ENCODE data around the gene LRP11.
"Not testable (repeated sequence)": the region's sequence is repeated elsewhere in the genome, so short reads cannot be mapped to it uniquely, and the experiment has no call there.

Gene LRP11

DNA sequence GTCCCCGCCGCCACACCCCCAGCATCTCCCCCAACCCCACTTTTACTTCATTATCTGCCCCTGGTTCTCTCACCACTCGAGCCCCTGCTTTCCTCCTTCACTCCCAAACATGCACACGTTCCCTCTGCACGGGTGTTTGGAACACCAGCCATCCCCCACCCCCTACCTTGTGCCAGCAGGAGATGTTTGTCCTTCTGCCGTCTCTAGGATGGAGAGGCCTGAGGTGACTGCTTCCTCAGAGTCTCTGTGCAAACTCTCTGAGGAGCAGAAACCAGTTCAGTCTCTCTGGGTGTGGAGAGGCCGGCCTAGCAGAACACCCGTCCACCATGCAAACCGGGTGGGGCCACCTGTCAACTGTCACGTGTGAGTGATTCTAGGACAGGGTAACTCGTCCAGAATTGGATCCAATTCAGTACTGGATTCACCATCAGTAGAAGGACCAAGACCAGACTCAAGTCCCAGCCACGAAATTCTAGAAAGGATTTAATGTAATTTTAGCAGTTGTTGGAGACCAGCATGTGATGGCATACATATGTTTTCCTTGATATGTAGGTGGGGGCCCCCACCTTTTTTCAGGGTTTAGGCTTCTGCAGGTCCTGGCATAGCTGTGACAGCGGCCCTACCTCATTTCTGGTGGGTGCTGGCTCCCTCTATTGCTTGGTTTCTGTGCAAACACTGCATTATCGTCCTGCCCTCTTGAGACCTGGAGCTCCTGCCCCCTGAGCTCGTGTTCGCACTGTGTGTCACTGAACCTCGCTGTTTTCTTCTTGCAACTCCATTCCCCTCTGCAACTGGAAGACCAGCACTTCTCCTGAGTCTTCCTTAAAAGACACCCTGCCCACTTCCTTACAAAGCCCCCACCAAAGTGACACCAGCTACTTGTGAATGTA, 33.9 kb upstream of the LRP11 start, which contains the start of gene RAET1E:
Gene RAET1E, minus strand, starts transcription at position 259 of the 890 bp plus-strand sequence. CDS start 7,212 bp downstream, outside the sequence.
- no peak for DNase-seq (ENCODE audit: low read depth)

DNA sequence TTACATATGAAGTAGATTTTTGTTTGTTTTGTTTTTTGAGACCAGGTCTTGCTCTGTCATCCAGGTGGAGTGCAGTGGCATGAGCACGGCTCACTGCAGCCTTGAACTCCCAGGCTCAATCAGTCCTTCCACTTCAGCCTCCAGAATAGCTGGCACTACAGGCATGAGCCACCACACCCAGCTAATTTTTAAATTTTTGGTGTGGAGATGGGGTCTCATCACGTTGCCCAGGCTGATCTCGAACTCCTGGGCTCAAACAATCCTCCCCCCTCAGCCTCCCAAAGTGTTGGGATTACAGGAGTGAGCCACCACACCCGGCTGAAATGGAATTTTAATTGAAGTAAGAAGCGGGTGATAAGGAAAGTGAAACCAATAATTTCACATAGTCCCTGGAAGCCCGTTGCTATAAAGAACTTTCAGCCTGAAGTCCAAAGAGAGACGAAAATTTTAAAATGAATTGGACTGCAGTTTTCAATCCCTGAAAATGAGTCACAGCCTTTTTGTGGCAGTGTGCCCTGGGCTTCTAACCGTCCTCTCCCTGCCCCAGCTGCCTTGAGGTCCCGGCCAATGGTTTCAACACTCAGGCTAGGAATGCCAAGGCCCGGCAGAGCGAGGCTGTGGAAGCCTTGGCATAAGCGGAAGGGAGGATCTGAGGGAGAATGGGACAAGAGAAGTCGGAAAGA, 33.0 kb upstream of the LRP11 start:
- DNase-seq (ENCODE audit: low read depth): peak; percentile 90

- DNase-seq (ENCODE audit: low read depth): no peak
These were observed 32.3 kb upstream of the LRP11 start for GRCh38 chr6:149896491-149896890.

- no peak for DNase-seq (ENCODE audit: low read depth)
These were observed 31.7 kb upstream of the LRP11 start for GRCh38 chr6:149895833-149896271.

- DNase-seq (ENCODE audit: low read depth): peak; percentile 81
These were observed 31.0 kb upstream of the LRP11 start for GRCh38 chr6:149895048-149895590.

GRCh38 chr6:149891864-149892263, 27.7 kb upstream of the LRP11 start:
- DNase-seq (ENCODE audit: low read depth): not testable (repeated sequence)

DNA sequence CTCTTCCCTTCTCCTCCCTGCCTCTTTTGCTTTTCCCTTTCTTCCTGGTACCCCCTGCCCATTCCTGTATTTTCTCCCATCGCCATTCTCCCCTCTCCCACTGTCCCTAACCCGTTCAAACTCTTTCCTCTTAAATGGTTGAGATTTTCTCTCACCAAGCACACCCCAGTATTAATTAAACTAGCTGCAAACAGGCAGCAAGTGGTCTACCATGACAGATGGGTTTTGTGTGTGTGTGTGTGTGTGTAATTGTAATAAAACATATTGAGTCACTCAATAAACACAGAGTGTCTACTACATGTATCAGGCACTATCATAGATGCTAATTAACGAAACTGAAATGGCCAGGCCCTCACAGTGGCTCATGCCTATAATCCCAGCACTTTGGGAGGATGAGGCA, 27.1 kb upstream of the LRP11 start:
- no peak for DNase-seq (ENCODE audit: low read depth)

GRCh38 chr6:149890629-149891045, 26.5 kb upstream of the LRP11 start:
- DNase-seq (ENCODE audit: low read depth): no peak

GRCh38 chr6:149889326-149889725, 25.2 kb upstream of the LRP11 start:
- DNase-seq (ENCODE audit: low read depth): no peak

DNA sequence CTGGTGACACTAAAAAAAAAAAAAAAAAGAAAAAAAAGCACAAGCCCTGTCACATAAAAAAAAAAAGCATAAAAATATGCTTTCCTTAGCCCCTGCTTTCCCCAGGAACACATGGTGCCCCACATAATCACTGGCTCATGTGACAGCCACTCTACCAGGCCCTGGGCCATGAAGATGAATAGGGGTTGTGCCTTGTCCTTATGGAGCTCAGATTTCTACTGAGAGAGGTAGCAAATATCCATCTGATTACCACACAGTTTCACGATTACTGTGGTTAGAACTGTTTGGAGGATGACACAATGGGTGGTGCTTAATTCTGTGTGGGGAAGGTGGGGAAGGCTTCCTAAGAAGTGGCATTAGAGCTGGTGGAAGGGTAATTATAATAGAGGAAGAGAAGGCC, 24.5 kb upstream of the LRP11 start:
- no peak for DNase-seq (ENCODE audit: low read depth)

DNA sequence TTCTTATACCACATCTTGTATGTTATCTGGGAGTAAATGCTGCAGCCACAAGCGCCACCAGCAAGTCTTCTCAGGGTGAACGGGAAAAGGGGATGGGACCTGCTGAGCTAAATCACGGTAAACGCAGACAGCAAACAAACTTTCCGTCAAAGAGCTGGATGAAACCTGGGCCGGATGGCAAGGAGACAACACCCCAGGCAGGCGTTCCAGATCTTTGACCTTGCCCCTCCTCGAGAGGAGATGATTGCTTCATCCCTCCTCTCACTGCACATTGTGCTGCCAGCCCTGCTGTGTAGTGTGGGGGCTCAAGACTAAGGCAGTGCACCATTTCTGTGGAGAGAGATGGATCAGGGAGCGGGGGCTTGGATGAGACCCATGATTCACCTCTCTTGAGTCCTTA, 23.9 kb upstream of the LRP11 start:
- no peak for DNase-seq (ENCODE audit: low read depth)

- peak; percentile 45 for DNase-seq (ENCODE audit: low read depth)
These were observed 23.2 kb upstream of the LRP11 start for GRCh38 chr6:149887343-149887742.

- no peak for DNase-seq (ENCODE audit: low read depth)
These were observed 21.7 kb upstream of the LRP11 start for GRCh38 chr6:149885888-149886287.

GRCh38 chr6:149884617-149885016, 20.5 kb upstream of the LRP11 start:
- DNase-seq (ENCODE audit: low read depth): no peak

DNA sequence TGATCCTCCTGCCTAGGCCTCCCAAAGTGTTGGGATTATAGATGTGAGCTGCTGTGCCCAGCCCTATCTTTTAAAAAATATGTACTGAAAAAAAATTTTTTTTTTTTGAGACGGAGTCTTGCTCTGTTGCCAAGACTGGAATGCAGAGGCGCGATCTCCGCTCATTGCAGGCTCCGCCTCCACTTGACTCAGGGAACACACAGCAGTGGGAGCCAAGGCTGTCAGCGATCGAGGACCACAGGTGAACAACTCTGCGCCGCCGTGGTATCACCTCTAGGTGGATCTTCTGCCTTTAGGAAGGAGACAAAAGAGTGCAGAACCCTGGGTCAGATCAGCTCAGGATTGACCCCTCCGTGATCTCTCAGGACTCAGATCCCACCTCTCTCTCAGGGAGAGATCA, 20.1 kb upstream of the LRP11 start:
- DNase-seq (ENCODE audit: low read depth): no peak

- DNase-seq (ENCODE audit: low read depth): no peak
These were observed 17.7 kb upstream of the LRP11 start for GRCh38 chr6:149881860-149882259.

- no peak for DNase-seq (ENCODE audit: low read depth)
These were observed 17.1 kb upstream of the LRP11 start for GRCh38 chr6:149881066-149881766.

- no peak for DNase-seq (ENCODE audit: low read depth)
These were observed 13.5 kb upstream of the LRP11 start for GRCh38 chr6:149877659-149878058.

GRCh38 chr6:149876241-149876933, 12.2 kb upstream of the LRP11 start:
- DNase-seq (ENCODE audit: low read depth): no peak

- no peak for DNase-seq (ENCODE audit: low read depth)
These were observed 8.1 kb upstream of the LRP11 start for GRCh38 chr6:149872233-149872632.

- DNase-seq (ENCODE audit: low read depth): no peak
These were observed 7.0 kb upstream of the LRP11 start for GRCh38 chr6:149871182-149871581.

Measured in fibroblast of the conjunctiva (primary cell).